Stimulated activated CD8-positive, alpha-beta memory T cell treated with anti-CD3 and anti-CD28 coated beads, Interleukin-7, amount 100 ng/mL, for 1 hour (primary cell): ENCODE data around the gene DOLPP1.
"Not testable (repeated sequence)": the region's sequence is repeated elsewhere in the genome, so short reads cannot be mapped to it uniquely, and the experiment has no call there.

ENCODE experiments used
- DNase-seq, 2 donors: peaks; one replicate each; pipeline ENCODE4 v3.0.0-alpha.2; 2020; ENCODE audit warnings: low read depth in 2 of 2

The DOLPP1 gene

GRCh38 chr9:129111528-129112151 is 30.7 kb downstream of the DOLPP1 start:
- no peak for DNase-seq

- DNase-seq: not testable (repeated sequence)
Measured at GRCh38 chr9:129112526-129112925, 31.6 kb downstream of the DOLPP1 start.

GRCh38 chr9:129113645-129114304 is 32.9 kb downstream of the DOLPP1 start:
- no peak for DNase-seq

GRCh38 chr9:129118799-129119198 is 37.9 kb downstream of the DOLPP1 start:
- DNase-seq: no peak

DNA sequence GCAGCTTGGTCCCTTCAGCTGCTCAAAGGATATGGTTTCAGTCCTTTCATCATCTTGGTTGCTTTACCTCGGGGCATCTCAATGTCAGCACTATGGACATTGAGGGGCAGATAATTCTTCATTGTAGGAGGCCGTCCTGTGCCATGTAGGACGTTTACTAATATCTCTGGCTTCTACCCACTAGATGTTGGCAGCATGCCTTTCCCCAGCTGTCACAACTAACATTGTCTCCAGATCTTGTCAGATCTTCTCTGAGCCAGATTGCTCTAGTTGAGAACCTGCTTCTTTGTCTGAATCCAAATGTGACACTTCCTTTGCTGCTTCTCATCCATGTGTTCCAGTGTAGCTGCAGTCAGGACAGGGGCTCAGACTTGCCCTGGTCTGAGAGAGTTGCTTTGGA is 40.6 kb downstream of the DOLPP1 start:
- DNase-seq: no peak

DNA sequence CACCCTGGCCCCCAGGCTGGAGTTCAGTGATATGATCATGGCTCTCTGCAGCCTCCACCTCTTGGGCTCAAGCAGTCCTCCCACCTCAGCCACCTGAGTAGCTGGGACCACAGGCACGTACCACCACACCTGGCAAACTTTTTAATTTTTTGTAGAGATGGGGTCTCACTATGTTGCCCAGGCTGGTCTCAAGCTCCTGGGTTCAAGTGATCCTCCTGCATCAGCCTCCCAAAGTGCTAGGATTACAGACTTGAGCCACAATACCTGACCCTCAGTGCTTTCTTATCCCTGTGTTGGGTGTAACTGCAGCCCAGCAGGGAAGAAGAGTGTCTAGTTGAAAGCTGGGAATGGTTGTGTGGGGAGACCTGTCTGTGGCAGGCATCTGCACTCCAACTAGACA is 41.2 kb downstream of the DOLPP1 start:
- no peak for DNase-seq

- DNase-seq: not testable (repeated sequence)
Measured at GRCh38 chr9:129122976-129123375, 42.1 kb downstream of the DOLPP1 start.

DNA sequence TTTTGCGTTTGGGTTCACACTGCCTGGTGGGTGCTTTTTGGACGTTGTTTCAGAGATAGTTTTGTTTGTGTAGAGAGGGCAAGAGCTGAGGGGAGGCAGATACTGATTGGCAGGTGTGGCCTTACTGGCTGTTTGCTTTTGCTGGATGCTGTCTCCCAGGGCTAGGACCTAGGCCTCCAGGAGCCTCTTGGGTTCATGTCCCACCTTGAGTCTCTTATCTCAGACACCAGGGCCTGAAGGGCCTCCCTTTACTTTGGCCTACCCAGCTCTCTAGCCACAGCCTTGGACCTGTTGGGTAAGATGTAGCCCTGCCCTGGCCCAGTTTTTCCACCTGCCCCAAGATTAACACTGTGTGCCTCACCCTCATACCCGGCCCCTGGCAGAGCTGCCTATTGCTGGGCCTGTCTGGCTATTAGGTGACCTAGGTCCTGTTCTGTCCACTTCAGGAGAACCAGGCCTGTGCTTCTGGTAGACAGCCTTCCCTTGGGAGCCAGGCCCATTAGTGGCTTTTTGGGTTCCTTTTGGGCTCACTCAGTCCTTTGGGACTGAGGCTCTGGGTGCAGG is 43.7 kb downstream of the DOLPP1 start:
- DNase-seq: no peak

GRCh38 chr9:129125478-129125877 is 44.6 kb downstream of the DOLPP1 start:
- no peak for DNase-seq

DNA sequence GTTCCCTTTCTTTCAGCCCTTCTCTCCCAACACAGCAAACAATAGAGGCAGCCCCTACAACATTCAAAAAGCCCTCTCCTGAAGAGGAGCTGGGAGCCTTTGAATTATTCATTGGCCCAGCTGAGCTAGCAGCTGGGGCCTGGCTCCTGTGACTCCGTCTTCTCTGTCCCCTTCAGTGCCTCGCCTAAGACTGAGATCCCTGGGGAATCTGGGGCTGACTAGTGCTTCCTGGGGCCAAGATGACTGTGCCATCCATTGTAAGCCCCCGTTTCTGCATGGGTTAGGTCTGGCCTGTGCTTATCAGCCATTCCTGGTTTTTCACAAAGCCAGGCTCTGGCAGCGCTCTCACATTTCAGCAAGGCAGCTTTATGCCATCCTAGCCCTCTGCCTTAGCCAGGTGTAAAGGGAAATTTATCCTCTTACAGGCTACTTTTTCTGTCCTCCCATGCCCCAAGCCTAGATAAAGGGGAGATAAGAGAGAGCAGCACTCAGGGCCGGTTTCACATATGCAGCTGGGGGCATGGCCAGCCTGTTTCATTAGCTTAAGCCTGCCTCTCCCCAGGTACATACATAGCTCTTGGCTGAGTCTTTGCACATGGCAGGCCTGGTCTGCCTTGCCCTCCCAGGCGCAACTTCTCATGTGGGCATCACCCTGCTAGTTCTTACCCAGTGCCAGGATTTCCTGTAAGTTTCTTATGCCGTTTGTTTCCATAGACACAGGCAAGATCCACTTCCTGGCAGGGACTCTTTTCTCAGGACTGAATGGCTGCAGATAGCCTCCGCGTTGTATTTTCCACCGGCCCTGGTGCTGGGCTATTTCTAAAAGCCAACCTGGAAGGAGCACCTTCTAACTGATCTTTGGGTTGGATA is 46.1 kb downstream of the DOLPP1 start:
- no peak for DNase-seq

DNA sequence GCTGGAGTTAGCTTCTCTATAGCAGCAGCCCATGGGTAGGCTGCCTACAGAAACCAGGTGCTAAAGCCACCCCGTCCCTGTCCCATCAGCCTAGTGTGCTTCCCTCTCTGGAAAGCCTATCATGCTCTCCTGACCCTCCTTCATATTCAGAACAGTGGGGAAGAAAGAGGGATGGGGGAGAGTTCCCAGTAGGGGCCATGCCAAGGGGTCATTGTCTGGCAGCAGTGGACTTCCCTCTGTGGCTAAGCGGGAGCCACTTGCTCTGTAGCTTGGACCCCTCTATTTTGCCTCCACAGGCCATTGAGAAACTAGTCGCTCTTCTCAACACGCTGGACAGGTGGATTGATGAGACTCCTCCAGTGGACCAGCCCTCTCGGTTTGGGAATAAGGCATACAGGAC is 47.8 kb downstream of the DOLPP1 start:
- no peak for DNase-seq

- DNase-seq: not testable (repeated sequence)
Measured at GRCh38 chr9:129130271-129130670, 49.4 kb downstream of the DOLPP1 start.

DNA sequence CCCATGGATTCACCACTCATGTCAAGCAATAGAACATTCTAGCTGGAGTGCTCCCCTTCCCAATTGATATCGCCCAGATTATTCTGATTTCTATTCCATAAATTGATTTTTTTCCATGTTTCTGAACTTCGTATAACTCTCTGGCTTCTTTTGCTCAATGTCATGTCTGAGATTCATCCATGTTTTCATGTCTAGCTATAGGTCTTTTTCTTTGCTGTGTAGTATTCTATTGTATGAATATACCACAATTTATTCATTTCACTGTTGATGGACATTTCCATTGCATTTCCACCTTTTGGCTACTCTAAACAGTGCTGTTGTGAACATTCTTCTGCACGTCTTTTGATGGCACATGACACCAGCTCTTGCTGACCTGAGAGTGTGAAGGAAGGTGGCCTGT is 49.9 kb downstream of the DOLPP1 start:
- no peak for DNase-seq

DNA sequence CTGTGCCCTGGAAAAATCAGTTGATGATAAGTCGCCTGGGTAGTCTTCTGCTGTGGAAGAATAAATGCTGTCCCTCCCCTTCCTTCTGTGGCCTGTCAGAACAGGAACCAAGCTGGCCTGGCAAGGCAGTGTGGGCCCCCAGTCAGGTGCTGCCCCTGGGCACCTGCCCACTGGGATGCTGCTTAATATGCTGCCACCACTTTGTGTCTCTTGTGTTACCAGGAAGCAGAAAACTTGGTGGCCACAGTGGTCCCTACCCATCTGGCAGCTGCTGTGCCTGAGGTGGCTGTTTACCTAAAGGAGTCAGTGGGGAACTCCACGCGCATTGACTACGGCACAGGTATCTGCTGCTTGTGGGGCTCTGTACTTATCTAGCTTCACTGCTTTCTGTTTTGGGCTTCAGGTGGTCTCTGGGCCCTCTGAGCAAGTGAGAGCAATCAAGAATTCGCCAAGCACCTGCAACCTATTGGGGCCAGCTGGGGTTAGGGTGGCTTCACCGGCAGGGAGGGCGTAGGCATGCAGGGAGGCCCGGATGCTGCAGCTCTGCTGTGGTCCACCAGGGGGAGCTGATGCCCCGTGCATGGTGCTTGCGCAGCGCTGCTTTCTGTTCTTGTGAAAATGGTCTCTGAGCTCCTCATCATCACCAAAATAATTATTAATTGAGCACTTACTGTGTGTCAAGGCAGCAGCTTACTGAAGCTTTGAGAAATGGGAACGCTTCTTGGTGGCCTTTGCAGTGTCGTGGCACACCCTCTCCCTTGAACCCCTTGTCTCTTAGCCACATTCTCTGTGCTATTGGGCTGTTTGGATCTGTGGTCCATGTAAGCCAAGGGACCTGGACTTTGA is 50.6 kb downstream of the DOLPP1 start:
- peak; percentile 68 to 81 for DNase-seq

GRCh38 chr9:129133082-129133481 is 52.2 kb downstream of the DOLPP1 start:
- DNase-seq: no peak

GRCh38 chr9:129135476-129135875 is 54.6 kb downstream of the DOLPP1 start:
- no peak for DNase-seq

GRCh38 chr9:129136446-129137035 is 55.6 kb downstream of the DOLPP1 start:
- no peak for DNase-seq

DNA sequence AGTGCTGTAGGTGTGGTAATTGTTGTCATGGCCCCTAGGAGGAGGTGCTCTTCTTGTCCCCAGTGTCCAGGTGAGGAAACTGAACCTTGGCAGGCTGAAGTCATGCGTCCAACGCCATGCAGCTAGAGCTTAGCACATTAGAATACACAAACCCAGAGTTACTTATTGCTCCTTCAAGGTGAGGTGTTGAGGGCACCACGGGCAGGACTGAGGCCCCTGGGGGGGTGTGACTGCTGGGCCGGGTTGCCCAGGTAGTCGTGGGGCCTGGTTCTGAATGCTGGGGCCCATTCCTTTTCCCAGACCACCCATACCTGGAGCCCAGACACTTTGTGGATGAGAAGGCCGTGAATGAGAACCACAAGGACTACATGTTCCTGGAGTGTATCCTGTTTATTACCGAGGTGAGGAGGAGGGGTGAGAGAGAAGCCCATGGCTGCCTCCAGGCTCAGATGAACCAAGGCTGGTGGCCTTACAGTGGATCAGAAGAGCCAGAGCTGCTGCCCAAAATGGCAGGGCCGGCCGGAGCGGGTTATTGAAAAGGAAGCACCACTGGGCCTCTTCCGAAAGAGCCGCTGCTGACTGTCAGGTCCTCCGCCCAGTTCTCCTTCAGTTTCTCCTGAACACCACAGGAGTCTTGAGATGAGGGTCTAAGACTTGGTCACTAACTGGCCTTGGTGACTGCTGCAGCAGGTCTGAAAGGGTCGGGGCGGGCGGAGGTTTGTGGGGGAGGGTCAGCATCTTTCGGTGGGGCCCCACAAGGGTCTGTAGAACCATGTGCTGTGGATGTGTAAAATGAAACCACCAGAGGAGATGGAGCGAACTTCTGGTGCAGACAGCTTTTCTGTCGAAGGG is 56.6 kb downstream of the DOLPP1 start:
- DNase-seq: no peak

DNA sequence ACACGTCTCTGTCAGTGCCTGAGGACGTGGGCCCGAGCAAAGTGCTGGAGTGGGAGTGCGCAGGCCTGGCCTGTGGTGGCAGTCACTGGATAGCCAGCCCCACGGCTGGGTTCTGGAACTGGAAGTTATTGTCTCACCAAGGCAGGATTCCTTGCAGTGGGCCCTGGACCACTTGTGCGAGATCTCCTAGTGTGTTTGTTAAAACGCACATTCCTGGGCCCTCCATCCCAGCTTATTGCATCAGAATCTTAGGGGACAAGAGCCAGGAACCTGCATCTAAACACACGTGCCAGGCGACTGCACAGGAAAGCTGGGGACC is 57.2 kb downstream of the DOLPP1 start:
- DNase-seq: no peak

GRCh38 chr9:129138476-129139232 is 57.7 kb downstream of the DOLPP1 start:
- DNase-seq: no peak
